HepG2 (cell line): ENCODE results near the gene ACTN4. TPM values are rescaled to one million over a fixed set of nuclear protein-coding genes. Genes with fewer than 3 reads are reported as not detected.

ENCODE experiments used
- CBX1 ChIP-seq: IDR thresholded peaks from one replicate; pipeline ENCODE4 v1.6.1; 2016; ENCODE audit warnings: antibody characterized with exemption, low read depth
- EHMT2 ChIP-seq: fragments of 200-600 bp; sonication (generic); IDR thresholded peaks from 2 replicates; pipeline ENCODE4 v1.7.0; 2017; ENCODE audit warnings: antibody characterized with exemption, low read depth, low read length, borderline replicate concordance
- MAFK ChIP-seq, 2 experiments: IDR thresholded peaks in 1 of 2; conservative IDR thresholded peaks in 1 of 2; 2 replicates each; pipeline ENCODE4 v1.6.1; 2011; ENCODE audit warnings: improper control_type of control experiment in 2 of 2, low read length in 2 of 2
- MEIS1 ChIP-seq: sonication (generic); formaldehyde crosslinking; IDR thresholded peaks from 2 replicates; pipeline ENCODE4 v1.9.0; 2021; ENCODE audit warnings: mild to moderate bottlenecking, missing genetic modification reagents, moderate library complexity, borderline replicate concordance
- NFIC ChIP-seq: IDR thresholded peaks from 2 replicates; pipeline ENCODE4 v1.6.1; 2012; ENCODE audit warnings: mild to moderate bottlenecking, low read length, inconsistent platforms
- POLR2AphosphoS5 ChIP-seq: IDR thresholded peaks from 2 replicates; pipeline ENCODE4 v1.6.1; 2012; ENCODE audit warnings: low read depth, low read length
- PRDM10 ChIP-seq: sonication (generic); formaldehyde crosslinking; IDR thresholded peaks from 2 replicates; pipeline ENCODE4 v1.4.0; 2020; ENCODE audit warnings: low read depth, missing genetic modification reagents
- RERE ChIP-seq: IDR thresholded peaks from 2 replicates; pipeline ENCODE4 v1.6.1; 2016; ENCODE audit warnings: low read depth, missing genetic modification reagents, missing compliant biosample characterization
- RXRA ChIP-seq: sonication (generic); formaldehyde crosslinking; IDR thresholded peaks from 2 replicates; pipeline ENCODE4 v1.5.1; 2020; ENCODE audit warnings: missing genetic modification reagents
- THAP11 ChIP-seq: IDR thresholded peaks from 2 replicates; pipeline ENCODE4 v1.6.1; 2016; ENCODE audit warnings: missing biosample characterization, missing genetic modification reagents
- ZBTB43 ChIP-seq: sonication (generic); formaldehyde crosslinking; conservative IDR thresholded peaks from 2 replicates; pipeline ENCODE4 v1.4.0; 2020; ENCODE audit warnings: missing genetic modification reagents
- ZNF234 ChIP-seq: sonication (generic); formaldehyde crosslinking; conservative IDR thresholded peaks from 2 replicates; pipeline ENCODE4 v1.5.1; 2020; ENCODE audit warnings: mild to moderate bottlenecking, missing genetic modification reagents
- ZNF451 ChIP-seq: sonication (generic); formaldehyde crosslinking; IDR thresholded peaks from 2 replicates; pipeline ENCODE4 v1.5.0; 2020; ENCODE audit warnings: mild to moderate bottlenecking, missing genetic modification reagents
- ZNF503 ChIP-seq: sonication (generic); formaldehyde crosslinking; IDR thresholded peaks from 2 replicates; pipeline ENCODE4 v1.4.0; 2020; ENCODE audit warnings: missing genetic modification reagents
- ZNF7 ChIP-seq: IDR thresholded peaks from 2 replicates; pipeline ENCODE4 v1.6.1; 2016; ENCODE audit warnings: missing biosample characterization, missing genetic modification reagents
- polyA plus RNA-seq, 8 experiments: library from polyadenylated mRNA; depleted of rRNA in 3 of 8; stranded (reverse) in 7 of 8; unstranded in 1 of 8; fragments of >200 nt; fragmentation: Illumina TruSeq in 4 of 8; extraction: Trizol in 4 of 8; gene quantifications; 2 replicates each; pipeline versions ENCODE4 v1.2.1 to v1.2.3, GENCODE V29; 2011 to 2016; ENCODE audit warnings: low read depth in 4 of 8, missing spikeins in 1 of 8, mixed read lengths in 1 of 8; ENCODE audit not compliant: insufficient read depth in 1 of 8
- total RNA-seq, 5 experiments: library from RNA; depleted of rRNA; stranded (reverse); fragments of >200 nt; fragmentation: Illumina TruSeq; extraction: Trizol; gene quantifications; 2 replicates each; pipeline ENCODE4 v1.2.3, GENCODE V29; 2016; ENCODE audit warnings: low read depth in 1 of 5
- TF ChIP-seq, protein P1 (sequence below): IDR thresholded peaks from 2 replicates; pipeline ENCODE4 v1.6.1; 2016; ENCODE audit warnings: control low read depth

The ACTN4 gene
- total and polyA plus RNA-seq, 2 of the 13 experiments (the other 11 are each of a cell fraction or from before 2014, with no cell fraction given), result 171 to 192 TPM

DNA sequence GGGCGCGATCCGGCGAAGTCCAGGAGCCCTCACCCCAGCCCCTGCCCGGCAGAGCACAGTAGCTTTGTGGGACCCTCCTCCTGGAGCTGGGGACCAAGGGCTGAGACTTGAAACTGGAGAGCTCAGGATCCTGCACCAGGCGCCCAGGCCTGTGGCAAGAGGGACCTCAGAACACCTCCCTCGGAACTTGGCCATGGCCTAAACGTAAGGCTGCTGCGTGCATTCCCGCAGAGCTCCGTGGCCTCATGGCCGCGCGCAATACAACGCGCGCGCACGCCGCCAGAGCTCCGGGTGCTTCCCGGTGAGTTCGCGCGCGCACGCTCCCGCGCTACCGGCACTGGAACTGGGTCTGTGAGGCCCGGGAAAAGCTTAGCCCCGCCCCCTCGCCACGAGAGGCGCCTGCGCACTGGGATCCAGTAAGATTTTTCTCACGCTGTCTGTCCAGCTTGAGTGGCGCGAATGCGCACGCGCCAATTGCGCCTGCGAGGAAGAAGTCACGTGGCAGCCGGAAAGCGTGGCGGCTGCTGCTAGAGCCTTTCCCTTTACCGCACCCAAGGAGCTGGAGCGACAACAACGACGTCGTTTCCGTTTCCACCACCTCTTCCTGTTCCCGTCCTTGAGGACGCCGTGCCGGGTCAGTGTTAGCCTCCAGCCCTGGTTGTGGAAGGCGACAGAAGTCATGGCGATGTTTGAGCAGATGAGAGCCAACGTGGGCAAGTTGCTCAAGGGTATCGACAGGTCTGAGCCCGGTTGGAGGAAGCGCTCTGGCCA is 28.7 kb upstream of the ACTN4 start, which contains the start of gene EIF3K (continued):
- TF ChIP-seq ZNF503 (CRISPR knock-in tag), result no peak
- TF ChIP-seq RXRA, result no peak
- no peak for TF ChIP-seq NFIC
- TF ChIP-seq ZNF7, result no peak
- TF ChIP-seq RERE (CRISPR knock-in tag), result no peak
- no peak for TF ChIP-seq ZNF234 (CRISPR knock-in tag)
- peak; percentile 94; the same call in 1 of the 2 replicates for TF ChIP-seq MEIS1 (CRISPR knock-in tag)
- no peak for TF ChIP-seq EHMT2
- TF ChIP-seq, protein P1, sequence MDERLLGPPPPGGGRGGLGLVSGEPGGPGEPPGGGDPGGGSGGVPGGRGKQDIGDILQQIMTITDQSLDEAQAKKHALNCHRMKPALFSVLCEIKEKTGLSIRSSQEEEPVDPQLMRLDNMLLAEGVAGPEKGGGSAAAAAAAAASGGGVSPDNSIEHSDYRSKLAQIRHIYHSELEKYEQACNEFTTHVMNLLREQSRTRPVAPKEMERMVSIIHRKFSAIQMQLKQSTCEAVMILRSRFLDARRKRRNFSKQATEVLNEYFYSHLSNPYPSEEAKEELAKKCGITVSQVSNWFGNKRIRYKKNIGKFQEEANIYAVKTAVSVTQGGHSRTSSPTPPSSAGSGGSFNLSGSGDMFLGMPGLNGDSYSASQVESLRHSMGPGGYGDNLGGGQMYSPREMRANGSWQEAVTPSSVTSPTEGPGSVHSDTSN (CRISPR knock-in tag), result peak; percentile 44; the same call in 1 of the 2 replicates
- no peak for TF ChIP-seq ZNF451 (CRISPR knock-in tag)
- no peak for TF ChIP-seq PRDM10
- TF ChIP-seq MAFK (conservative IDR thresholded peaks at IDR 0.05 in 1 of 2, IDR thresholded peaks at IDR 0.05 in 1 of 2; ENCODE audit: low read length in 2 of 2), result no peak
- peak; percentile 86 for TF ChIP-seq POLR2AphosphoS5
- no peak for TF ChIP-seq ZBTB43 (CRISPR knock-in tag)
- no peak for TF ChIP-seq CBX1
- TF ChIP-seq THAP11, result peak; percentile 95
